Astrocyte (in vitro differentiated cells and primary cell): ENCODE measurements around the gene LTA. TPM values are rescaled to one million over a fixed set of nuclear protein-coding genes. Genes with fewer than 3 reads are reported as not detected.

Experiments
- DNase-seq: peaks from one replicate; pipeline ENCODE4 v3.0.0-alpha.2; 2010; ENCODE audit warnings: low read depth
- FAIRE-seq: peaks from 2 replicates; lab custom pipeline; 2011; peaks lifted over from hg19 to GRCh38; lab: Jason Lieb, UNC
- H2AFZ ChIP-seq: 2 replicates; pipeline ENCODE4 v1.6.0; 2012; ENCODE audit warnings: low read depth, low read length, inconsistent platforms
- H3K27ac ChIP-seq: 2 replicates; pipeline ENCODE4 v1.5.1; 2011; ENCODE audit warnings: low read depth, low read length, inconsistent platforms
- H3K27me3 ChIP-seq: 2 replicates; pipeline ENCODE4 v1.6.0; 2011; ENCODE audit warnings: low read length, inconsistent platforms; ENCODE audit not compliant: insufficient read depth
- H3K36me3 ChIP-seq: 2 replicates; pipeline ENCODE4 v1.5.1; 2011; ENCODE audit warnings: low read length, inconsistent platforms; ENCODE audit not compliant: insufficient read depth
- H3K4me1 ChIP-seq: 2 replicates; pipeline ENCODE4 v1.5.1; 2011; ENCODE audit warnings: low read length, inconsistent platforms; ENCODE audit not compliant: insufficient read depth
- H3K4me2 ChIP-seq: 2 replicates; pipeline ENCODE4 v1.6.0; 2012; ENCODE audit warnings: low read length, inconsistent platforms
- H3K4me3 ChIP-seq: 2 replicates; pipeline ENCODE4 v1.5.1; 2011; ENCODE audit warnings: low read depth, mild to moderate bottlenecking, low read length, inconsistent platforms; ENCODE audit not compliant: insufficient read depth
- H3K79me2 ChIP-seq: 2 replicates; pipeline ENCODE4 v1.6.0; 2012; ENCODE audit warnings: mild to moderate bottlenecking, low read length, inconsistent platforms; ENCODE audit not compliant: insufficient read depth
- H3K9ac ChIP-seq: 2 replicates; pipeline ENCODE4 v1.6.0; 2012; ENCODE audit warnings: mild to moderate bottlenecking, low read length, inconsistent platforms
- H3K9me3 ChIP-seq: 2 replicates; pipeline ENCODE4 v1.5.1; 2012; ENCODE audit warnings: low read depth, mild to moderate bottlenecking, low read length, inconsistent platforms; ENCODE audit not compliant: insufficient read depth
- H4K20me1 ChIP-seq: 2 replicates; pipeline ENCODE4 v1.6.0; 2012; ENCODE audit warnings: low read length, inconsistent platforms; ENCODE audit not compliant: insufficient read depth
- H3K27ac Mint-ChIP-seq: one replicate; pipeline ENCODE4 v1.8.0; 2021; ENCODE audit warnings: mild to moderate bottlenecking, mixed read lengths; ENCODE audit not compliant: unreplicated experiment
- H3K27me3 Mint-ChIP-seq: one replicate; pipeline ENCODE4 v1.8.0; 2021; ENCODE audit warnings: low read depth, mixed read lengths; ENCODE audit not compliant: unreplicated experiment
- H3K36me3 Mint-ChIP-seq: one replicate; pipeline ENCODE4 v1.8.0; 2021; ENCODE audit warnings: low read depth, mixed read lengths; ENCODE audit not compliant: unreplicated experiment
- H3K4me1 Mint-ChIP-seq: one replicate; pipeline ENCODE4 v1.8.0; 2021; ENCODE audit warnings: low read depth, mixed read lengths; ENCODE audit not compliant: unreplicated experiment
- H3K4me3 Mint-ChIP-seq: one replicate; pipeline ENCODE4 v1.8.0; 2021; ENCODE audit warnings: mild to moderate bottlenecking, moderate library complexity, mixed read lengths; ENCODE audit not compliant: unreplicated experiment
- H3K9me3 Mint-ChIP-seq: one replicate; pipeline ENCODE4 v1.8.0; 2021; ENCODE audit warnings: mild to moderate bottlenecking, mixed read lengths; ENCODE audit not compliant: unreplicated experiment
- CTCF ChIP-seq: IDR thresholded peaks from 2 replicates; pipeline ENCODE4 v1.5.1; 2011; ENCODE audit warnings: low read depth, mild to moderate bottlenecking, inconsistent platforms, low read length, moderate library complexity; ENCODE audit not compliant: insufficient read depth
- EZH2 ChIP-seq: IDR thresholded peaks from 2 replicates; pipeline ENCODE4 v1.6.1; 2012; ENCODE audit warnings: mild to moderate bottlenecking, low read length, inconsistent platforms; ENCODE audit not compliant: insufficient read depth
- total RNA-seq: library from RNA; stranded (reverse); gene quantifications from 2 replicates; pipeline ENCODE4 v1.2.1, GENCODE V29; 2021

Gene LTA
- total RNA-seq, 1 donor from 2014 or later = not detected

GRCh38 chr6:31558631-31559500, 13.2 kb upstream of the LTA start:
- Histone ChIP-seq H3K27me3 (no peaks in the 10 kb centered on the region), H3K4me2 (peak overlapping the region; percentile 72), H3K4me1 (peaks cover 29% of the 10 kb centered on the region), H3K9ac (peak overlapping the region; percentile 40), H3K79me2 (peaks cover 4% of the 10 kb centered on the region), H3K27ac (peak overlapping the region; percentile 61), H3K9me3 (no peaks in the 10 kb centered on the region), H3K36me3 (peaks cover 4% of the 10 kb centered on the region), H3K4me3 (no peak overlapping the region), H4K20me1 (no peaks in the 10 kb centered on the region), H2AFZ (no peak overlapping the region)
- peaks cover 2% of the 10 kb centered on the region for H3K9me3 Mint-ChIP-seq
- H3K4me3 Mint-ChIP-seq = peak overlapping the region; percentile 71
- peak overlapping the region; percentile 96 for H3K27ac Mint-ChIP-seq
- H3K36me3 Mint-ChIP-seq = peaks cover 21% of the 10 kb centered on the region
- H3K4me1 Mint-ChIP-seq = peaks cover 35% of the 10 kb centered on the region
- FAIRE-seq (no peak), DNase-seq (no peak)
- no peaks in the 10 kb centered on the region for H3K27me3 Mint-ChIP-seq
- TF ChIP-seq EZH2 (no peak), CTCF (no peak)

- FAIRE-seq (no peak), DNase-seq (no peak)
- Mint-ChIP-seq H3K27ac (peak overlapping the region; percentile 96), H3K4me1 (peaks cover 36% of the 10 kb centered on the region), H3K4me3 (peak overlapping the region; percentile 51), H3K36me3 (peaks cover 21% of the 10 kb centered on the region), H3K9me3 (peaks cover 2% of the 10 kb centered on the region), H3K27me3 (no peaks in the 10 kb centered on the region)
- H3K4me1 ChIP-seq = peaks cover 29% of the 10 kb centered on the region
- H4K20me1 ChIP-seq = no peaks in the 10 kb centered on the region
- H3K36me3 ChIP-seq = peaks cover 4% of the 10 kb centered on the region
- peak overlapping the region; percentile 24 for H2AFZ ChIP-seq
- H3K9me3 ChIP-seq = no peaks in the 10 kb centered on the region
- TF ChIP-seq EZH2 (no peak), CTCF (no peak)
- H3K9ac ChIP-seq = peak overlapping the region; percentile 40
- H3K27ac ChIP-seq = peak overlapping the region; percentile 61
- H3K4me2 ChIP-seq = peak overlapping the region; percentile 72
- H3K27me3 ChIP-seq = no peaks in the 10 kb centered on the region
- H3K79me2 ChIP-seq = peaks cover 4% of the 10 kb centered on the region
- H3K4me3 ChIP-seq = no peak overlapping the region
These were observed 12.5 kb upstream of the LTA start for GRCh38 chr6:31559606-31559957.
